ENCODE results near the gene FLCN. TPM values are rescaled to one million over a fixed set of nuclear protein-coding genes. Genes with fewer than 3 reads are reported as not detected.

FLCN gene
- total RNA-seq, 5 donors from 2014 or later (not counting 1 experiment from before 2014, with no cell fraction given), result 37.2 to 84.9 (median 70.8) TPM

DNA sequence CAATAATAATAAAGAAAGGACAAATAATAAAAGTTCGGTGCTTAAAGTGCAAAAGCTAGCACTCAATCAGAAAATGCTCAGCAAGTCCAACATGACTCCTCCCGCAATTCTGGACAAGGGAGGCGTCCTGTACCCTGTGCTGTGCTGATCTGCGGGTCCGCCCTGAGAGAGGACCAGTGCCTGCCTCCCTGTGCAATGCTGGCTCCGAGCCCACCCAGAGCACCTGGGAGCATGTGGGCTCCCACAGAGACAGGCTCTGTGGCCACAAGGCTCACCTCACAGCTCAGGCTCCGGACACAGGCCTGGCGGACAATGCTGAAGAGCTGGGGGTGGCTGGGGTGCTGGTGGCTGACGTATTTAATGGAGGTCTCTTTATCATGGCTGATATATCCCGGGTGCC lies 11.1 kb downstream of the FLCN start:
- Mint-ChIP-seq H3K9me3 (no peaks in the 10 kb centered on the region), H3K4me1 (no peaks in the 10 kb centered on the region), H3K27me3 (no peaks in the 10 kb centered on the region), H3K4me3 (no peak overlapping the region), H3K27ac (no peak overlapping the region), H3K36me3 (peaks cover 62% of the 10 kb centered on the region)
- Histone ChIP-seq H3K9me3 (no peaks in the 10 kb centered on the region), H3K36me3 (ENCODE audit: control insufficient read depth in 2 of 2, extremely low read depth in 1 of 2, insufficient read depth in 1 of 2, low read length in 1 of 2) (peaks cover 56 to 90% of the 10 kb centered on the region in 2 donors), H3K27me3 (replicated peaks in 1 of 2; ENCODE audit: control insufficient read depth in 2 of 2, extremely low read depth in 1 of 2, insufficient read depth in 2 of 2, low read length in 1 of 2) (no peaks in the 10 kb centered on the region), H3K27ac (ENCODE audit: low read length) (no peak overlapping the region), H3K4me1 (ENCODE audit: control insufficient read depth in 1 of 2, extremely low read depth in 1 of 2, insufficient read depth in 2 of 2, low read length in 2 of 2) (no peaks in the 10 kb centered on the region), H3K4me3 (ENCODE audit: control insufficient read depth in 1 of 2, extremely low read depth in 1 of 2, low read length in 1 of 2) (no peak overlapping the region)
- ChIA-PET CTCF (no interaction called here), POLR2A (no interaction called here)
- ATAC-seq (replicated peaks in 1 of 4) (no peak), DNase-seq (no peak)
- 97% methylated on average over 9 of the region's 10 CpGs for WGBS (ENCODE audit: insufficient coverage)

DNA sequence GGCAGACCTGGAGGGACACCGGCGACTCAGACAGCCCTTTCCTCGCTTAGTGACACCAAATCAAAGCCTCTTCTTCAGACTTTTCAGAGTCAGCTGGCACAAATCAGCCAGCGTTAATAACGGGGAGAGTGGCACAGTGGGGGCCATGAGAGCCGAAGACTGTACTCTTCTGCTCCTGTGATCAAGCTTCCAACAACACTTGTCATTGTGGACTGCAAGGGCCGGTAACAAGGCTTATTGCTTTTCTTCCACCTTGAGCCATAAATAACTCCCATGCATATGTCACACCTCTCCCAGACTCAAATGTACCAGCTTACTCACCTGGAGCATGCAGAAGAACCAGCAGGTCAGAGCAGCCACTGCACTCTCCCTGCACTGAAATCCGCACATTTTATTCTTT lies 12.8 kb downstream of the FLCN start:
- no peaks in the 10 kb centered on the region for H3K4me1 ChIP-seq (ENCODE audit: control insufficient read depth in 1 of 2, extremely low read depth in 1 of 2, insufficient read depth in 2 of 2, low read length in 2 of 2)
- ChIA-PET POLR2A (no interaction called here), CTCF (no interaction called here)
- Mint-ChIP-seq H3K27me3 (no peaks in the 10 kb centered on the region), H3K4me1 (no peaks in the 10 kb centered on the region), H3K9me3 (no peaks in the 10 kb centered on the region), H3K4me3 (no peak overlapping the region), H3K36me3 (peaks cover 64% of the 10 kb centered on the region), H3K27ac (no peak overlapping the region)
- H3K27me3 ChIP-seq (replicated peaks in 1 of 2; ENCODE audit: control insufficient read depth in 2 of 2, extremely low read depth in 1 of 2, insufficient read depth in 2 of 2, low read length in 1 of 2), result no peaks in the 10 kb centered on the region
- DNase-seq (no peak), ATAC-seq (replicated peaks in 1 of 4) (no peak)
- no peak overlapping the region for H3K4me3 ChIP-seq (ENCODE audit: control insufficient read depth in 1 of 2, extremely low read depth in 1 of 2, low read length in 1 of 2)
- 79% methylated on average over 7 of the region's 8 CpGs for WGBS (ENCODE audit: insufficient coverage)
- H3K9me3 ChIP-seq, result no peaks in the 10 kb centered on the region
- peaks cover 49 to 93% of the 10 kb centered on the region in 2 donors for H3K36me3 ChIP-seq (ENCODE audit: control insufficient read depth in 2 of 2, extremely low read depth in 1 of 2, insufficient read depth in 1 of 2, low read length in 1 of 2)
- H3K27ac ChIP-seq (ENCODE audit: low read length), result no peak overlapping the region

GRCh38 chr17:17223736-17224135 lies 13.2 kb downstream of the FLCN start:
- no peak overlapping the region for H3K4me3 ChIP-seq (ENCODE audit: control insufficient read depth in 1 of 2, extremely low read depth in 1 of 2, low read length in 1 of 2)
- Mint-ChIP-seq H3K36me3 (peaks cover 63% of the 10 kb centered on the region), H3K27ac (no peak overlapping the region), H3K9me3 (no peaks in the 10 kb centered on the region), H3K27me3 (no peaks in the 10 kb centered on the region), H3K4me1 (no peaks in the 10 kb centered on the region), H3K4me3 (no peak overlapping the region)
- WGBS (ENCODE audit: insufficient coverage), result 96% methylated on average over 15 of the region's 16 CpGs
- POLR2A ChIA-PET, result no interaction called here
- no peak for DNase-seq
- CTCF ChIA-PET, result no interaction called here
- H3K36me3 ChIP-seq (ENCODE audit: control insufficient read depth in 2 of 2, extremely low read depth in 1 of 2, insufficient read depth in 1 of 2, low read length in 1 of 2), result peaks cover 49 to 93% of the 10 kb centered on the region in 2 donors
- H3K27me3 ChIP-seq (replicated peaks in 1 of 2; ENCODE audit: control insufficient read depth in 2 of 2, extremely low read depth in 1 of 2, insufficient read depth in 2 of 2, low read length in 1 of 2), result no peaks in the 10 kb centered on the region
- no peak overlapping the region for H3K27ac ChIP-seq (ENCODE audit: low read length)
- no peaks in the 10 kb centered on the region for H3K4me1 ChIP-seq (ENCODE audit: control insufficient read depth in 1 of 2, extremely low read depth in 1 of 2, insufficient read depth in 2 of 2, low read length in 2 of 2)
- no peaks in the 10 kb centered on the region for H3K9me3 ChIP-seq
- no peak for ATAC-seq (replicated peaks in 1 of 4)

GRCh38 chr17:17221329-17221728 lies 15.6 kb downstream of the FLCN start:
- Histone ChIP-seq H3K36me3 (ENCODE audit: control insufficient read depth in 2 of 2, extremely low read depth in 1 of 2, insufficient read depth in 1 of 2, low read length in 1 of 2) (peaks cover 44 to 93% of the 10 kb centered on the region in 2 donors), H3K9me3 (no peaks in the 10 kb centered on the region), H3K27ac (ENCODE audit: low read length) (no peak overlapping the region), H3K4me3 (ENCODE audit: control insufficient read depth in 1 of 2, extremely low read depth in 1 of 2, low read length in 1 of 2) (no peak overlapping the region), H3K4me1 (ENCODE audit: control insufficient read depth in 1 of 2, extremely low read depth in 1 of 2, insufficient read depth in 2 of 2, low read length in 2 of 2) (no peaks in the 10 kb centered on the region), H3K27me3 (replicated peaks in 1 of 2; ENCODE audit: control insufficient read depth in 2 of 2, extremely low read depth in 1 of 2, insufficient read depth in 2 of 2, low read length in 1 of 2) (no peaks in the 10 kb centered on the region)
- no peak overlapping the region for H3K4me3 Mint-ChIP-seq
- H3K36me3 Mint-ChIP-seq, result peaks cover 65% of the 10 kb centered on the region
- DNase-seq (no peak), ATAC-seq (replicated peaks in 1 of 4) (no peak)
- no peaks in the 10 kb centered on the region for H3K4me1 Mint-ChIP-seq
- H3K27me3 Mint-ChIP-seq, result no peaks in the 10 kb centered on the region
- ChIA-PET POLR2A (no interaction called here), CTCF (no interaction called here)
- H3K27ac Mint-ChIP-seq, result no peak overlapping the region
- 96% methylated on average over 20 of the region's 22 CpGs for WGBS (ENCODE audit: insufficient coverage)
- no peaks in the 10 kb centered on the region for H3K9me3 Mint-ChIP-seq

DNA sequence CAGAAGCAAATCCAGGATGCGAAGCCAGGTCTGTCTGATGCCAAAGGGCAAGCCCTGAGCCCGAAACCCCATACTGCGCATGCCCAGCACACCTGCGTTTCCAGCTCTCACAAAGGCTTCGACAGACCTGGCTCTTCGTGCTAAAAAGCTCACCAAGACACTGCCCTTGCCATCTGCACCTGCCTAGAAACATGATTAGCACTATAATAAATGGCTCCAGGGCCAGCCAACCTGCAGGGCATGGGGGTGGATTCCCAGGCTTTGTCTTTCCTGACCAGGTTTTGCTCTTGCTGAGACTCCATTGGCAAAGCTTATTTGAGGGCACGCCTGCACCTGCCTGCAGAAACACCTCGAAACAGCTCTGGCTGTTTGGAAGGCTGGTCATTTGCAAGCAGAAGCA lies 16.4 kb downstream of the FLCN start:
- H3K9me3 Mint-ChIP-seq, result no peaks in the 10 kb centered on the region
- Histone ChIP-seq H3K27ac (ENCODE audit: low read length) (no peak overlapping the region), H3K4me3 (ENCODE audit: control insufficient read depth in 1 of 2, extremely low read depth in 1 of 2, low read length in 1 of 2) (no peak overlapping the region), H3K9me3 (no peaks in the 10 kb centered on the region), H3K4me1 (ENCODE audit: control insufficient read depth in 1 of 2, extremely low read depth in 1 of 2, insufficient read depth in 2 of 2, low read length in 2 of 2) (no peaks in the 10 kb centered on the region), H3K27me3 (replicated peaks in 1 of 2; ENCODE audit: control insufficient read depth in 2 of 2, extremely low read depth in 1 of 2, insufficient read depth in 2 of 2, low read length in 1 of 2) (no peaks in the 10 kb centered on the region), H3K36me3 (ENCODE audit: control insufficient read depth in 2 of 2, extremely low read depth in 1 of 2, insufficient read depth in 1 of 2, low read length in 1 of 2) (peaks cover 43 to 93% of the 10 kb centered on the region in 2 donors)
- 100% methylated on average over 7 of the region's 8 CpGs for WGBS (ENCODE audit: insufficient coverage)
- H3K36me3 Mint-ChIP-seq, result peaks cover 68% of the 10 kb centered on the region
- ATAC-seq (replicated peaks in 1 of 4) (no peak), DNase-seq (no peak)
- H3K4me1 Mint-ChIP-seq, result no peaks in the 10 kb centered on the region
- ChIA-PET CTCF (no interaction called here), POLR2A (no interaction called here)
- no peak overlapping the region for H3K4me3 Mint-ChIP-seq
- H3K27ac Mint-ChIP-seq, result no peak overlapping the region
- no peaks in the 10 kb centered on the region for H3K27me3 Mint-ChIP-seq

DNA sequence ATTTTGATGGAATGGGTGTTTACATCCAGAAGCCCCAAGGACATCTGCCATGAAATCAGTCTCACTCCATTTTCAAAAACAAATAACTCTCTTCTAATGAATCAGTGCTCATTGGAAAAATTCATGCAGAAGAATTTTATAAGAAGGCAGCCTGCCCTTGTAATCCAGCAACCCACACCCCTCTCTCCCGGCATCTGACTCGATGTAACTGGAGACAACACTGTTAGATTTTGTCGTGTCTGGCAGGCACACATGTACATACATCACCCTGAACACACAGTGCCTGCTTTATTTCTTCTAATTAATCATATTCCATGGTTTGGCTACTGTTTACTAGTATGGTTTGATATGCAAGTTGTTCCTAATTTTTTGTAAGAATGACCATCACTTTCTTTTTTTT lies 19.0 kb downstream of the FLCN start:
- Histone ChIP-seq H3K4me1 (ENCODE audit: control insufficient read depth in 1 of 2, extremely low read depth in 1 of 2, insufficient read depth in 2 of 2, low read length in 2 of 2) (no peaks in the 10 kb centered on the region), H3K27me3 (replicated peaks in 1 of 2; ENCODE audit: control insufficient read depth in 2 of 2, extremely low read depth in 1 of 2, insufficient read depth in 2 of 2, low read length in 1 of 2) (no peaks in the 10 kb centered on the region), H3K4me3 (ENCODE audit: control insufficient read depth in 1 of 2, extremely low read depth in 1 of 2, low read length in 1 of 2) (no peak overlapping the region), H3K36me3 (ENCODE audit: control insufficient read depth in 2 of 2, extremely low read depth in 1 of 2, insufficient read depth in 1 of 2, low read length in 1 of 2) (peaks cover 27 to 92% of the 10 kb centered on the region in 2 donors), H3K9me3 (no peaks in the 10 kb centered on the region), H3K27ac (ENCODE audit: low read length) (no peak overlapping the region)
- ATAC-seq (replicated peaks in 1 of 4) (no peak), DNase-seq (no peak)
- ChIA-PET CTCF (no interaction called here), POLR2A (no interaction called here)
- H3K4me3 Mint-ChIP-seq, result no peak overlapping the region
- peaks cover 63% of the 10 kb centered on the region for H3K36me3 Mint-ChIP-seq
- peak overlapping the region in 1 of 2 donors; percentile 11 for H3K27ac Mint-ChIP-seq
- no peaks in the 10 kb centered on the region for H3K27me3 Mint-ChIP-seq
- no CpG with 5 or more reads among the region's 3 CpGs for WGBS (ENCODE audit: insufficient coverage)
- no peaks in the 10 kb centered on the region for H3K4me1 Mint-ChIP-seq
- no peaks in the 10 kb centered on the region for H3K9me3 Mint-ChIP-seq

- Mint-ChIP-seq H3K4me1 (no peaks in the 10 kb centered on the region), H3K4me3 (no peak overlapping the region), H3K27me3 (no peaks in the 10 kb centered on the region), H3K9me3 (no peaks in the 10 kb centered on the region), H3K36me3 (peaks cover 61% of the 10 kb centered on the region), H3K27ac (no peak overlapping the region)
- Histone ChIP-seq H3K27ac (ENCODE audit: low read length) (no peak overlapping the region), H3K4me3 (ENCODE audit: control insufficient read depth in 1 of 2, extremely low read depth in 1 of 2, low read length in 1 of 2) (no peak overlapping the region), H3K9me3 (no peaks in the 10 kb centered on the region), H3K4me1 (ENCODE audit: control insufficient read depth in 1 of 2, extremely low read depth in 1 of 2, insufficient read depth in 2 of 2, low read length in 2 of 2) (no peaks in the 10 kb centered on the region), H3K36me3 (ENCODE audit: control insufficient read depth in 2 of 2, extremely low read depth in 1 of 2, insufficient read depth in 1 of 2, low read length in 1 of 2) (peaks cover 27 to 83% of the 10 kb centered on the region in 2 donors), H3K27me3 (replicated peaks in 1 of 2; ENCODE audit: control insufficient read depth in 2 of 2, extremely low read depth in 1 of 2, insufficient read depth in 2 of 2, low read length in 1 of 2) (no peaks in the 10 kb centered on the region)
- ATAC-seq (replicated peaks in 1 of 4) (no peak), DNase-seq (no peak)
- ChIA-PET POLR2A (no interaction called here), CTCF (no interaction called here)
- 96% methylated on average over 15 of the region's 16 CpGs for WGBS (ENCODE audit: insufficient coverage)
Observed at GRCh38 chr17:17216776-17217175, 20.2 kb downstream of the FLCN start.

Measured in T-cell (primary cell).